ENCODE measurements around the gene POLRMT. TPM values are rescaled to one million over a fixed set of nuclear protein-coding genes. Genes with fewer than 3 reads are reported as not detected.

POLRMT gene
- total and polyA plus RNA-seq, 2 experiments from 2014 or later, result 103 to 121 TPM

- no peak for TF ChIP-seq CTCF (IDR thresholded peaks at IDR 0.05; ENCODE audit: low read depth, low read length)
- H3K27me3 ChIP-seq, result peaks cover under 1% of the 10 kb centered on the region
- no peak overlapping the region for H3K4me3 ChIP-seq
- no peaks in the 10 kb centered on the region for H3K9me3 ChIP-seq (ENCODE audit: low read depth)
- H3K27ac ChIP-seq, result no peak overlapping the region
- no peak for DNase-seq (ENCODE audit: low read depth in 1 of 2, low spot score in 1 of 2)
- H3K36me3 ChIP-seq, result peaks cover 11% of the 10 kb centered on the region
- H3K4me1 ChIP-seq (ENCODE audit: low read depth), result no peaks in the 10 kb centered on the region
Observed at GRCh38 chr19:583198-583967, 50.0 kb downstream of the POLRMT start.

- peak in 1 of 2 donors; percentile 37 for DNase-seq (ENCODE audit: low read depth in 1 of 2, low spot score in 1 of 2)
- no peaks in the 10 kb centered on the region for H3K9me3 ChIP-seq (ENCODE audit: low read depth)
- H3K27me3 ChIP-seq, result no peaks in the 10 kb centered on the region
- no peak for TF ChIP-seq CTCF (IDR thresholded peaks at IDR 0.05; ENCODE audit: low read depth, low read length)
- no peaks in the 10 kb centered on the region for H3K4me1 ChIP-seq (ENCODE audit: low read depth)
- H3K27ac ChIP-seq, result no peak overlapping the region
- no peak overlapping the region for H3K4me3 ChIP-seq
- peaks cover 11% of the 10 kb centered on the region for H3K36me3 ChIP-seq
Observed at GRCh38 chr19:582497-583197, 50.7 kb downstream of the POLRMT start.

GRCh38 chr19:581399-582111, 51.8 kb downstream of the POLRMT start:
- peaks cover 11% of the 10 kb centered on the region for H3K36me3 ChIP-seq
- TF ChIP-seq CTCF (IDR thresholded peaks at IDR 0.05; ENCODE audit: low read depth, low read length), result no peak

DNA sequence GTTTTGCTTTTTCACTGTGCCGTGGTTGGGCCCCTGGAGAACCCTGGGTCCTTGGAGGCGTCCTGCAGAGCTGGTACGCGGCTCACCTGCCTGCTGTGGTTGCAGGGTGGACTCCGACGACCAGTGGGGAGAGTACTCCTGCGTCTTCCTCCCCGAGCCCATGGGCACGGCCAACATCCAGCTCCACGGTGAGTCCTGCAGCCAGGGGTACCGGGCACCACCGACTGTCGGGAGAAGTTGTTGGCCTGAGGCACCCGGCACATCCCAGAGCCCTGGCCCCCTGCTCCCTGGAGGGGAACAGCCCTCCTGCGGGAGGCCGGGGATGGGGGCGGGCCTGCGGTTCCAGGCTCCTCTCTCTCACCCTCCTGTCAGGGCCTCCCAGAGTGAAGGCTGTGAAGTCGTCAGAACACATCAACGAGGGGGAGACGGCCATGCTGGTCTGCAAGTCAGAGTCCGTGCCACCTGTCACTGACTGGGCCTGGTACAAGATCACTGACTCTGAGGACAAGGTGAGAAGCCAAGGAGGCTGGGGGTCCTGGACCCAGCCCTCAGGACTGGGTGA, 53.0 kb downstream of the POLRMT start:
- Histone ChIP-seq H3K9me3 (ENCODE audit: low read depth) (no peaks in the 10 kb centered on the region), H3K4me1 (ENCODE audit: low read depth) (peaks cover 10% of the 10 kb centered on the region), H3K36me3 (peaks cover 11% of the 10 kb centered on the region), H3K27ac (no peak overlapping the region), H3K4me3 (no peak overlapping the region), H3K27me3 (no peaks in the 10 kb centered on the region)
- TF ChIP-seq CTCF (IDR thresholded peaks at IDR 0.05; ENCODE audit: low read depth, low read length), result no peak
- DNase-seq (ENCODE audit: low read depth in 1 of 2, low spot score in 1 of 2), result no peak

More at GRCh38 chr19:581399-582111, 51.8 kb downstream of the POLRMT start:
- no peaks in the 10 kb centered on the region for H3K9me3 ChIP-seq (ENCODE audit: low read depth)
- H3K27ac ChIP-seq, result no peak overlapping the region
- H3K4me1 ChIP-seq (ENCODE audit: low read depth), result no peaks in the 10 kb centered on the region
- no peak overlapping the region for H3K4me3 ChIP-seq
- DNase-seq (ENCODE audit: low read depth in 1 of 2, low spot score in 1 of 2), result no peak
- no peaks in the 10 kb centered on the region for H3K27me3 ChIP-seq

DNA sequence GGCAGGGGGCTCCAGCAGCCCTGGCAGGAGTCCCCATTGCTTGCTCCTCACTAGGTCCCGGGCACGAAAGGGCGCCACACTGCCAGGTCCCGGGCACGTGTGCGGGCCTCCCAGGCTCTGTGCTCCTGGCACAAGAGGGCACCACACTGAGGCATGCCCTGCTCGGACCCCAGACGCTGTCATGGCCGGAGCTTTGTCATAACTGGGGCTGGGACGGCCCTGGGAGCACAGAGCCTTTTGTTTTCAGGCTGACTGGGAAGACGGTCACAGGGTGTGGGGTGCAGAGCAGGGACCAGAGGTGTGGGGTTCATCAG, 53.5 kb downstream of the POLRMT start:
- Histone ChIP-seq H3K4me3 (no peak overlapping the region), H3K27ac (no peak overlapping the region), H3K27me3 (no peaks in the 10 kb centered on the region), H3K9me3 (ENCODE audit: low read depth) (no peaks in the 10 kb centered on the region), H3K4me1 (ENCODE audit: low read depth) (peaks cover 16% of the 10 kb centered on the region), H3K36me3 (peaks cover 11% of the 10 kb centered on the region)
- no peak for DNase-seq (ENCODE audit: low read depth in 1 of 2, low spot score in 1 of 2)
- no peak for TF ChIP-seq CTCF (IDR thresholded peaks at IDR 0.05; ENCODE audit: low read depth, low read length)
